WTC11 (cell line): ENCODE measurements around the gene IL16.

ENCODE experiments used
- CREB1 ChIP-seq: sonication (generic); formaldehyde crosslinking; IDR thresholded peaks from 2 replicates; pipeline ENCODE4 v1.8.0; 2023; ENCODE audit warnings: mild to moderate bottlenecking, missing genetic modification reagents
- JUN ChIP-seq: sonication (generic); formaldehyde crosslinking; IDR thresholded peaks from 2 replicates; pipeline ENCODE4 v1.8.0; 2023; ENCODE audit warnings: mild to moderate bottlenecking, missing genetic modification reagents
- TF ChIP-seq, protein P1 (sequence below): sonication (generic); formaldehyde crosslinking; IDR thresholded peaks from 2 replicates; pipeline ENCODE4 v1.8.1; 2022; ENCODE audit warnings: low read depth, missing genetic modification reagents, borderline replicate concordance
- TF ChIP-seq, protein P2 (sequence below): sonication (generic); formaldehyde crosslinking; IDR thresholded peaks from 2 replicates; pipeline ENCODE4 v1.8.1; 2022; ENCODE audit warnings: low read depth, mild to moderate bottlenecking, moderate library complexity, missing genetic modification reagents, borderline replicate concordance
- TF ChIP-seq, protein P3 (sequence below): fragments of 200-600 bp; IDR thresholded peaks from 2 replicates; pipeline ENCODE4 v1.8.0; 2022; ENCODE audit warnings: antibody characterized with exemption

DNA sequence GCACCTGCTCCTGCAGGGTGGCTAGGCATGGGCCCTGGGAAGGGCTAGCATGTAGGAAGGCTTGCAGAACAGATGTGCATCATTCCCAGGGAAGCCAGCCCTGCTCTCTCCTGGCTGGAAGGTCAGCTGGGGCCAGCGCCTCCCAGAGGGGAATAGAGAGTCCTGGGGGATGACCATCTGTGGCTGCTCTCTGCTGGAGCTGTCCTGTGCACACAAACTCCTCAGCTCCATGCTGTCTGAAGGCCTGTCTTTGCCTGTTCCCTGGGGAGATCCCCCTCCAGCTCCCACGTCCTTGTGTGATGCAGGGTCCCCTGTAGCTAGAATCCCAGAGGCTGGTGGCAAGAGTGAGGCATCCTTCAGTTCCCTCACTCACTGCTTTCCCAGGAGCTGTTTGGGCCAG, 19.3 kb downstream of the IL16 start:
- TF ChIP-seq, protein P1, sequence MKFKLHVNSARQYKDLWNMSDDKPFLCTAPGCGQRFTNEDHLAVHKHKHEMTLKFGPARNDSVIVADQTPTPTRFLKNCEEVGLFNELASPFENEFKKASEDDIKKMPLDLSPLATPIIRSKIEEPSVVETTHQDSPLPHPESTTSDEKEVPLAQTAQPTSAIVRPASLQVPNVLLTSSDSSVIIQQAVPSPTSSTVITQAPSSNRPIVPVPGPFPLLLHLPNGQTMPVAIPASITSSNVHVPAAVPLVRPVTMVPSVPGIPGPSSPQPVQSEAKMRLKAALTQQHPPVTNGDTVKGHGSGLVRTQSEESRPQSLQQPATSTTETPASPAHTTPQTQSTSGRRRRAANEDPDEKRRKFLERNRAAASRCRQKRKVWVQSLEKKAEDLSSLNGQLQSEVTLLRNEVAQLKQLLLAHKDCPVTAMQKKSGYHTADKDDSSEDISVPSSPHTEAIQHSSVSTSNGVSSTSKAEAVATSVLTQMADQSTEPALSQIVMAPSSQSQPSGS (CRISPR knock-in tag), result no peak
- TF ChIP-seq, protein P2, sequence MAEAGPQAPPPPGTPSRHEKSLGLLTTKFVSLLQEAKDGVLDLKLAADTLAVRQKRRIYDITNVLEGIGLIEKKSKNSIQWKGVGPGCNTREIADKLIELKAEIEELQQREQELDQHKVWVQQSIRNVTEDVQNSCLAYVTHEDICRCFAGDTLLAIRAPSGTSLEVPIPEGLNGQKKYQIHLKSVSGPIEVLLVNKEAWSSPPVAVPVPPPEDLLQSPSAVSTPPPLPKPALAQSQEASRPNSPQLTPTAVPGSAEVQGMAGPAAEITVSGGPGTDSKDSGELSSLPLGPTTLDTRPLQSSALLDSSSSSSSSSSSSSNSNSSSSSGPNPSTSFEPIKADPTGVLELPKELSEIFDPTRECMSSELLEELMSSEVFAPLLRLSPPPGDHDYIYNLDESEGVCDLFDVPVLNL, result no peak
- TF ChIP-seq, protein P3, sequence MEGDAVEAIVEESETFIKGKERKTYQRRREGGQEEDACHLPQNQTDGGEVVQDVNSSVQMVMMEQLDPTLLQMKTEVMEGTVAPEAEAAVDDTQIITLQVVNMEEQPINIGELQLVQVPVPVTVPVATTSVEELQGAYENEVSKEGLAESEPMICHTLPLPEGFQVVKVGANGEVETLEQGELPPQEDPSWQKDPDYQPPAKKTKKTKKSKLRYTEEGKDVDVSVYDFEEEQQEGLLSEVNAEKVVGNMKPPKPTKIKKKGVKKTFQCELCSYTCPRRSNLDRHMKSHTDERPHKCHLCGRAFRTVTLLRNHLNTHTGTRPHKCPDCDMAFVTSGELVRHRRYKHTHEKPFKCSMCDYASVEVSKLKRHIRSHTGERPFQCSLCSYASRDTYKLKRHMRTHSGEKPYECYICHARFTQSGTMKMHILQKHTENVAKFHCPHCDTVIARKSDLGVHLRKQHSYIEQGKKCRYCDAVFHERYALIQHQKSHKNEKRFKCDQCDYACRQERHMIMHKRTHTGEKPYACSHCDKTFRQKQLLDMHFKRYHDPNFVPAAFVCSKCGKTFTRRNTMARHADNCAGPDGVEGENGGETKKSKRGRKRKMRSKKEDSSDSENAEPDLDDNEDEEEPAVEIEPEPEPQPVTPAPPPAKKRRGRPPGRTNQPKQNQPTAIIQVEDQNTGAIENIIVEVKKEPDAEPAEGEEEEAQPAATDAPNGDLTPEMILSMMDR, result no peak
- no peak for TF ChIP-seq CREB1 (CRISPR knock-in tag)
- no peak for TF ChIP-seq JUN (CRISPR knock-in tag)
